T-helper 22 cell (primary cell): ENCODE measurements around the gene PTPN3.

ENCODE experiments used
- DNase-seq: peaks from one replicate; pipeline ENCODE4 v3.0.0-alpha.2; 2020; ENCODE audit warnings: low read depth

Gene PTPN3

DNA sequence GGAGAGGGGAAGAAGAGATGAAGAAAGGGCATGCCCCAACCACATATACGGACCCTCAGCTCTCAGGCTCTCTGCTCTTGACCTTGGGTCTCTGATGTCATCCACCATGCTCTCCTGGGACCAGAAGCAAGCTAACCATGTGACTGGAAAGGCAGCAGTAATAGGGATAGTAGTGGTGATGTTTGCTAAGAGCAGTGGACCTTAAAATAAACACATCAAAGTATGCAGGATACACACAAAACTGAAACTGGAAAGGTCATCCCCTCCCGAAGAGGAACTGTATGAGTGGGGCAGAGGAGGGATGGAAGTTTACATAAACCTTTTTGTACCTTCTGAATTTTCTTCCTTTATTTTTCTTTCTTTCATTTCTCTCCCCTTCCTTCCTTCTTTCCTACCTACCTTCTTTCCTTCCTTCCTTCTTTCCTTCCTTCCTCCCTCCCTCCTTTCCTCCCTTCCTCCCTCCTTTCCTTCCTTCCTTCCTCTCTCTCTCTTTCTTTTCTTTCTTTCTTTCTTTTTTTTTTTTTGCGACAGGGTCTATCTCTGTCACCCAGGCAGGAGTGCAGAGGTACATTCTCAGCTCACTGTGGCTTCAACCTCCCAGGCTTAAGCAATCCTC lies 8.1 kb upstream of the PTPN3 start:
- no peak for DNase-seq

GRCh38 chr9:109504689-109505088 lies 6.6 kb upstream of the PTPN3 start:
- DNase-seq: no peak

- no peak for DNase-seq
Measured at GRCh38 chr9:109500421-109500974, 2.4 kb upstream of the PTPN3 start.

- DNase-seq: no peak
Measured at GRCh38 chr9:109499631-109500410, 1.7 kb upstream of the PTPN3 start.

- no peak for DNase-seq
Measured at GRCh38 chr9:109499093-109499630, 1.1 kb upstream of the PTPN3 start.

DNA sequence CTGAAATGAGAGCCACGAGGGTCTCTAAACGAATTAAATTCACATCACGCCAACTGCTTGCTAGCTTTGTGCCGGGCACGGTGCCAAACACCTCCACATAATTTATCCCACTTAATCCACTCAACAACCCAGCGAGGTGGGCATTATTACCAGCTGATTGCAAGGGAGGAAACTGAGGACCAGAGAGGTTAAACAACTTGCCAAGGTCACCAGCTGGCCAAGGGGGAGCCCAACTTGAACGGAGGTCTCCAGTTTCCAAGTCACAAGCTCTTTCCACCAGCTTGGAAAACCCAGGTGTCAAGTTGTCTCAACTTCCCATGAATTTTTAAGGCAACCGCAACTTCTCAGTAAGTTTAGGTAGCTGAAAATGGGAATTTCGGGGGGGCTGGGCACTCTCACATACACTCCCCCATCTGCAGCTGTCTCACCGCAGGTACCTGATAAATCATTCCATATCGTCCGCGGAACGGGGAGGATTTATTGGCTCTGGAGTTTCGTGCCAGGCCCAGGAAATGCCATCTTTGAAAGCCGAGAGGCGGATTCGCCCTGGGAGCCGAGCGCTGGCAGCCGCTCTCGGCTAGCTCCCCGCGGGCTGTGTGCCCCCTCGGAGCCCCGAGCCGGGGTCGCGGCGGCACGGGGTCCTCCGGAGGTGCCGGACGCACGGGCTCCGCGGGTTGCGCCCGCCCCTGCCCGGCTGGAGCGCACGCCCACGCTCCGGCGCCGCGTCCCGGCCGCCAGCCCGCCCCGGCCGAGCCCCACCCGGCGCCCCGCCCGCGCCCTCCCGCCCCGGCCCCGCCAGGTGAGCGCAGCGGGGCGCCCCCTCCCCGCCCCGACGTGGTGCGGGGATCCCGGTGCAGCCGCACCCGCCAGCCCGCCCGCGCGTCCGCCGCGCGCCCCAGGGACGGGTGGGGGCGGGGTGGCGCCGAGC lies 617 bp downstream of the PTPN3 start:
- DNase-seq: no peak

DNA sequence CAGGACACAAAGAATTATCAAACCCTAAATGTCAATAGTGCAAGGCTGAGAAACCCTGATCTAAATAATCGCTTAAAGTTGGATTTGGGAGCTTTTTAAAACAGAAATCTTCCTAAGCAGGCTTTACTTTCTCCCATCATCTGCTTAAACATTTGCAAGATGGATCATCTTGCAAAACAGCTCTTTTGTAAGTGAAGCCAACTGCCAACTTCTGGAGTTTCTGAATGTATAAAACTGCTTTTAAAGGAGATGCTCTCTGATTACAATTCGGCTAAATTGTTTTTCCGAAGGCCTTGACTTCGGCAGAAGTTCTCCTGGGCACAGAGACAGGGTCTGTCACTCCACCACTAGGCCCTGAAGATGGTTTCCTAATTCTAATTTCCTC lies 1.3 kb downstream of the PTPN3 start:
- DNase-seq: no peak

GRCh38 chr9:109496218-109496617 lies 1.9 kb downstream of the PTPN3 start:
- no peak for DNase-seq

GRCh38 chr9:109493648-109494047 lies 4.5 kb downstream of the PTPN3 start:
- DNase-seq: no peak

GRCh38 chr9:109491590-109491989 lies 6.5 kb downstream of the PTPN3 start:
- no peak for DNase-seq

GRCh38 chr9:109488791-109489492 lies 9.2 kb downstream of the PTPN3 start:
- DNase-seq: no peak

DNA sequence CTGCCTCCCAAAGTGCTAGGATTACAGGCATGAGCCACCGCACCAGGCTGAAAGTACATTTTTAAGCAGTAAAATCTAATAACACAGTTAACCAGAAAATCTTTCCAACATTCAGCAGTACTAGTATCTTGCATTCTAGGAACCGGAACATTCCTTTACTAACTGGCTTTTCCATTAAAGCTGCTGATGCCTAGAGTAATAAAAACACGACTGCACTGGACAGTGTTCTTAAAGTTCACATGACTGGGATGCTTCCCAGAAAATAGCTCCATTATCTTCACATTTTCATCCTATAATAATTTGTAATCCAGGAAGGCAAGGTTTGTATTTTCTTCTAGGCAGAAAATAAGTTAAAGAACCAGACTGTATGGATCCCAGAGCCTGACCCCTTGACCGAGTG lies 9.8 kb downstream of the PTPN3 start:
- no peak for DNase-seq

GRCh38 chr9:109487247-109487646 lies 10.9 kb downstream of the PTPN3 start:
- DNase-seq: no peak

- DNase-seq: no peak
Measured at GRCh38 chr9:109483744-109484429, 14.2 kb downstream of the PTPN3 start.

DNA sequence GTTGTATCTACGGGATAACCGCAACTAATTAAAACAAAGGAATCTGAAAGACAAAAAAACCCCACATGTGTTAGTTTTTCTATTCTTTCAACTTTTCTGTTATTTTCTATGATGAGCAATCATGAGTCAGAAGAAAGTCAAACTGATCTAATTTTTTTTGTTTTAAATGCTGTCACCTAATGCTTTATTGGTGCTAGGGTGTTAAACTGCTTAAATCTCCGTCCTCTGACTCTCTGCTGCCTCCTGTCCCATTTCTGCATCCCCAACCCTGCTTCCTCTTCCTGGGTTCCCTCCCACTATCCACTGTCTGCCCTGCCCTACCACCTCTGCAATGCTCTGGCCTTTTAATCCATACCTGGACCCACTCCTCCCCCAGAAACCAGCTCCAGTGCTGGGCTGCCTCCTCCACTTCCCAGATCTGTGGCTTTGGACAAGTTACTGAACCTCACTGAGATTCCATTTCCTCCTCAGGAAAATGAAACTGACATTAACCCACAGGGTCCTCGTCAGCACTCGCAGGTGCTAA lies 15.7 kb downstream of the PTPN3 start:
- no peak for DNase-seq

DNA sequence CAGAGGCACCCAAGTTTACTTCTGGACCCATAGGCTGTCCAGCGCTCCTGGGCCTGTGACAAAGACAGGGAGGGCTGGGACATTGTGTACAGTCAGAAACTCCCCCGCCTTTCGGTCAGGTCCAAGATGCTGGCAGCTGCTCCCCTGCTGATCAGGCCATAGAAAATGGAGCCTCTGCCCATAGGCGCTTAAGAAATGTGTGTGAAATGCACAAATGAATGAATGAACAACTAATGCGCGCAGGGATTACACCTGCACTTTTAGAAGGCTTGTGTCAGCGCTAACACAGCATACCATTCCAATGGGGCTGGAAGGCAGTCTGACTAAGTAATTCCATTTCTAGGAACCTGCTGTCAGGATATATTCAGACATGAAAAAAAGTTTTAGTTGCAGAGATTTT lies 16.3 kb downstream of the PTPN3 start:
- DNase-seq: no peak

DNA sequence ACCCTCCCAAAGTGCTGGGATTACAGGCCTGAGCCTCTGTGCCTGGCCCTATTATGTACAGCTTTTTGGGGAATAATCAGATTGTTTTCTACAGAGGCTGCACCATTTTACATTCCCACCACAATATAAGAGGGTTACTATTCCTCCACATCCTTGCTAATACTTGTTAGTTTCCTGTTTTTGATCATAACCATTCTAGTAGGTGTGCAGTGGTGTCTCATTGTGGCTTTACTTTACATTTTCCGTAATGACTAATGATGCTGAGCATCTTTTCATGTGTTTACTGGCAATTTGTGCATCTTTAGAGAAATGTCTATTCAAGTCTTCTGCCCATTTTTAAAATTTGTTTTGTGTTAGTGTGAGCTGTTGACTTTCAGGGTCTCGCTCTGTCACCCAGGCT lies 18.3 kb downstream of the PTPN3 start:
- no peak for DNase-seq

DNA sequence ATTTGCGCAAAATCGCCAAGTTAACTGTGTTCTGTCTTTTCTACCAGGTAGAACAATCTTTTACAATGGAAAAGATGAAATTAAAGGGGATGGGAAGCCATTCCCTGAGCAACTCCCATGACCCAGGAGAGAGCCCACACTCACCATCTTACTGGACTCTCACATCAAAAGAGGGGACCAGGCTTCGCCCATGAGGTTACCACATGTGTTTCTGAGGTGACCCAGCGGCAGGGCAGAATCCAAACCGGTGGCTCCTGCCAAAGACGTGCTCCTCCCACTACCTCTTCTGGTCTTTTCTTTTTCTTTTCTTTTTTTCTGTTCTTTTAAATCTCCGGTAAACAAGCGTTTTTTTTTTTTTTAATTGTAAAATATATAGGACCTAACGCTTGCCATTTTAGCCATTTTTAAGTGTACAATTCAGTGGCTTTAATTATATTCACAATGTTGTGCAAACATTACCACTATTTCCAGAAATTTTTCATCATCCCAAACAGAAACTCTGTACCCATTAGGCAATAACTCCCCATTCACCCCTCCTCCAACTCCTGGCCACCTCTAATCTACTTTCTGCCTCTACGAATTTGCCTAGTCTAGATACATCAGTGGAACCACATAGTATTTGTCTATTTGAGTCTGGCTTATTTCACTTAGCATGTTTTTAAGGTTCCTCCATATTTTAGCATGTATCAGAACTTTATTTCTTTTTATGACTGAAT lies 19.3 kb downstream of the PTPN3 start:
- DNase-seq: no peak

DNA sequence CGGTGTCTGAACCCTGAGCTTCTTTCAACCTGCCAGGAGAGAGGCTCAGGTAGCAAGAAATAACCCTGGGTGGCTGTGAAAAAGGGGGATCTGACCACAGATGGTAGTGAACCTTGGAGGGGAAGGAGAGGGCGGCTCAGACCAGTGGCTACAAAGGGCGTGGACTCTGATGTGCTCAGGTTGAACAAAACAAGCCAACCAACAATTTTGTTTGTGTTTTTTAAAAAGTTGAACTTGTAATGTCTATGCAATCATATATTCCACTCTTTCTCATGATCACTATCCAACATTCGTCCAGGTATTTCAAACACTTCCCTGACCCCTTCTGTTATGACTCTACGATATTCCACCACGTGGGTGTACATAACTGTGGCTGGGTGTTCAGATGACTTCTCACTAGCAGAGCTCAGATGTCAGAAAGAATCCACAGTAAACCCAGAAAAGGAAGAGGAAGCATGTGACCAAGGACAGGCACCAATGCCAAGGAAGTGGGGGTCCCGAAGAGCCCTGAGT lies 20.0 kb downstream of the PTPN3 start:
- no peak for DNase-seq
